22Rv1 (cell line): Measurements from ENCODE around the gene APC2.

Source experiments
- ZFX ChIP-seq: fragments of 450-650 bp; IDR thresholded peaks from 2 replicates; pipeline ENCODE4 v1.6.1; 2017; ENCODE audit warnings: antibody characterized with exemption, borderline replicate concordance
- TF ChIP-seq, protein P1 (sequence below): fragments of 450-650 bp; IDR thresholded peaks from 2 replicates; pipeline ENCODE4 v1.5.1; 2017; ENCODE audit warnings: mild to moderate bottlenecking

DNA sequence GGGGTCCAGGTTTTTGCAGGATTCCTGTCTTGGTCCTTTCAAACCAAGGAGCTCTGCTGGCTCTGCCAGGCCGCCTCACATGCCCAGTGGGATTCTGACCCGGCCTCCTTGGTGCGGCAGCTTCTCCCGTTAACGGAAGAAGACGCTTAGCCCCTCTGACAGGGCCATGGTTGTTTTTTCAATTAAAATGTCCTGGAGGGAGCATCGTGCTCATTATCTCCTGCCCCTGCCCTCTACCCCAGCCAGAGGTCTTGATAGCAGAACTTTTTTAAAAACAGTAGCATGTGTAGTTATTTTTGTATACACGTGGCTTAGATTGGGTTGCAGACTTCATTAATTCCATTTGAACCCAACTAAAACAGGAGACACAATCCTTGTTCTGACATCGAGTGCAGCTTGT, 23.2 kb upstream of the APC2 start:
- TF ChIP-seq, protein P1, sequence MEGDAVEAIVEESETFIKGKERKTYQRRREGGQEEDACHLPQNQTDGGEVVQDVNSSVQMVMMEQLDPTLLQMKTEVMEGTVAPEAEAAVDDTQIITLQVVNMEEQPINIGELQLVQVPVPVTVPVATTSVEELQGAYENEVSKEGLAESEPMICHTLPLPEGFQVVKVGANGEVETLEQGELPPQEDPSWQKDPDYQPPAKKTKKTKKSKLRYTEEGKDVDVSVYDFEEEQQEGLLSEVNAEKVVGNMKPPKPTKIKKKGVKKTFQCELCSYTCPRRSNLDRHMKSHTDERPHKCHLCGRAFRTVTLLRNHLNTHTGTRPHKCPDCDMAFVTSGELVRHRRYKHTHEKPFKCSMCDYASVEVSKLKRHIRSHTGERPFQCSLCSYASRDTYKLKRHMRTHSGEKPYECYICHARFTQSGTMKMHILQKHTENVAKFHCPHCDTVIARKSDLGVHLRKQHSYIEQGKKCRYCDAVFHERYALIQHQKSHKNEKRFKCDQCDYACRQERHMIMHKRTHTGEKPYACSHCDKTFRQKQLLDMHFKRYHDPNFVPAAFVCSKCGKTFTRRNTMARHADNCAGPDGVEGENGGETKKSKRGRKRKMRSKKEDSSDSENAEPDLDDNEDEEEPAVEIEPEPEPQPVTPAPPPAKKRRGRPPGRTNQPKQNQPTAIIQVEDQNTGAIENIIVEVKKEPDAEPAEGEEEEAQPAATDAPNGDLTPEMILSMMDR, result no peak
- no peak for TF ChIP-seq ZFX
